GM21576 (cell line): Measurements from ENCODE around the gene GAPDHS.

Experiments used
- ATAC-seq: cut with Tn5 transposase; IDR thresholded peaks from one replicate; pipeline ENCODE4 v1.9.1; 2021; ENCODE audit warnings: mild to moderate bottlenecking, moderate library complexity; ENCODE audit not compliant: unreplicated experiment

Gene GAPDHS

DNA sequence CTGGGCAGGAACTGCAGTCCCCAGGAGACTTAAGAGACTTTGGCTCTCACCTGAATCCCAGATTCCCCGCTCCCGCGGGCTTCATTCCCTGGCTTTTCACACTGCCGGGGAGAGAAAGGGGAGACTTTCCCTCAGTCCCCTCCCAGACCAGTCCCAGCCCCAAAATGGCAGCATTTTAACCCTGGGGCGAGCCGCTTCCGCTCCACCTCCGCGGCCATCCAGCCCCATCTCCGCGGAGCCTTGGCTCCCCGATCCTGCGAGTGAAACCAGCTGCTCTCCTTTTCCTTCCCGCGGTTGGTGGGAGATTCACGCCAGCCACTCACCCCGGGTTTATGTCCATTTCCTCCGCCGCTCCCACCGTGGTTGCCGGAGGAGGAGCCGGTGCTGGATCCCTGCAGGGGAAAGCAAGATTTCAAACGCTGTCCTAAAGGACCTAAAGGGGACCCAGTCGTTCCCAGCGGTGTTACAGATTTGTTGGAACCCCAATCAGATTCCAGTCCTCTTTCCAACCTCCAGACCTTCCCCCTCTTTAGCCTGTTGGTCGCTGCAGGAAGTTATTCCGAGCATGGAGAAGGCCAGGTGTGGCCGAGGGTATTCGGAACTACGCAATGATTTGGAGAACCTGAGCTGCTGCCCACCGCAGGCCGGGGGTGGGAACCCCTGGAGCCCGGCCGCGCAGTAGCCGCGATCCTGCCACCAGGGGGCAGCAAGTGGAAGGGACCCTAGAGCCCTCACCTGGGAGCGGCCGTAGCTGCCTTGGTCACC is 23.2 kb upstream of the GAPDHS start:
- ATAC-seq, result no peak

GRCh38 chr19:35510626-35510964 is 22.7 kb upstream of the GAPDHS start:
- ATAC-seq, result no peak

GRCh38 chr19:35511337-35511736 is 21.9 kb upstream of the GAPDHS start:
- no peak for ATAC-seq

DNA sequence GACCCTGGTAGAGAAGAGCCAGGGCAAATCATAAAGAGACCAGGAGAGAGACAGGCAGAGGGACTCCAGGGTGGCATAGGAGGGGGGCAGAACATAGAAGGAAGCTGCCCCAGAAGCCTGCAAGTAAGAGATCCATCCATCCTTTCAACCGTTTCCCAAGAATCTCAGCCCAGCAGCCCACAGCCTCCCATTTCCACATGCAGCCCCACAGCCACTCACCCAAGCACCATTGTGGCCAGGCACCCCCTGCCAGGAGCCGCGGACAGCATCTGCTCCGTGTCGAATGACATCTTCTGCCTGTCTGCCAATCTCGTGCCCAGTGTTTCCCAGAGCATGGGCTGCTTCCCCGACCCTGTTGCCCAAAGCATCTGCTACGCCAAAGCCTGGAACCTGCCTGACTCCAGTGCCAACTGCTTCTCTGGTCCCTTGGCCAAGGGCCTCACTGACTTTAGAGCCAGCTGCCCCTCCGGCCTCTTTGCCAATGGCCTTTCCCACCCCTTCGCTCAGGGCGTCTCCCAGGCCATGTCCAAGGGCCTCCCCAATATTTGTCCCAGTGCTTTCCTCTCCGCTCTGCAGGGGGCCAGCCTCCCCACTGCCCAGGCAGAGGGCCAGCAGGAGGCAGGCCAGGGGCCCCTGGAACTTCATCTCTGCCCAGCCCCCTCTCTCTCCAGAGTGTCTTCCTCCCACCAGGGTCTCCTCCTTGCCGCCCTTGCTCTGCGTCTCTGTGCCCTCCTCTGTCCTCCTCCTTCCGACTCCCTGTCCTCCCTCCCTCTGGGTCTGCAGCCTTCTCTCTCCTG is 20.2 kb upstream of the GAPDHS start:
- no peak for ATAC-seq

GRCh38 chr19:35513628-35514281 is 19.5 kb upstream of the GAPDHS start, which contains the start of gene DMKN:
Gene DMKN, minus strand, starts transcription at chr19:35513649. Its CDS starts 174 bp downstream, at chr19:35513475.
- ATAC-seq, result no peak

GRCh38 chr19:35514282-35514809 is 18.9 kb upstream of the GAPDHS start:
- no peak for ATAC-seq

DNA sequence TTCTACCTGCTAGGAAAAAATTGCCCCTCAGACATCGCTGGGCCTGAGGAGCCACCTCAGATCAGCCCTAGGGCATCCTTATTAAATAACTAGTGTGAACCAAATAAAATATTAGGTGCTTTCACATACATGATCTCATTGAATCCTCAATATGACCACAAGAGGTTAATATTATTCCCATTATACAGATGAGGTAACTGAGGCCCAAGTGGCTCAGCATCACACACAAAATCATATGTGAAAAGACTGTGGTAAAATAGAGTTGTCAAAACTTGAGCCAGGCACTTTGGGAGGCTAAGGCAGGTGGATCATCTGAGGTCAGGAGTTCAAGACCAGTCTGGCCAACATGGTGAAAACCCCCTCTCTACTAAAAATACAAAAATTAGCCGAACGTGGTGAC is 16.9 kb upstream of the GAPDHS start:
- ATAC-seq, result no peak

DNA sequence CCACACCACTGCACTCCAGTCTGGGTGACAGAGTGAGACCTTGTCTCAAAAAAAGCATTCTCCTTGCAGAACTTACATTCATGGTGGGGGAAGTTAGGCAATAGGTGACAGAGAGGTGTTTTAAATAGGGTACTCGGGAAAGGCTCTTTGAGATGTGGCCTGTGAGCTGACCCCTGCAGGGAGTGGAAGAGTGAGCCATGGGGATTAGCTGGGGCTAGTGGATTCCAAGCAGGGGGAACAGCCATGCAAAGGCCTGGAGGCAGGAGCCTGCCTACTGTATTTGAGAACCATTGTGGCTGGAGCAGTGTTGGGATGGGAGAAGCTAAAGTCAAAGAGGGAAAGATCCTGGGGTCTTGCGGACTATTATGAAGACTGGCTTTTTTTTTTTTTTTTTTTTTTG is 15.9 kb upstream of the GAPDHS start:
- ATAC-seq, result no peak

GRCh38 chr19:35518313-35518712 is 14.9 kb upstream of the GAPDHS start:
- no peak for ATAC-seq

DNA sequence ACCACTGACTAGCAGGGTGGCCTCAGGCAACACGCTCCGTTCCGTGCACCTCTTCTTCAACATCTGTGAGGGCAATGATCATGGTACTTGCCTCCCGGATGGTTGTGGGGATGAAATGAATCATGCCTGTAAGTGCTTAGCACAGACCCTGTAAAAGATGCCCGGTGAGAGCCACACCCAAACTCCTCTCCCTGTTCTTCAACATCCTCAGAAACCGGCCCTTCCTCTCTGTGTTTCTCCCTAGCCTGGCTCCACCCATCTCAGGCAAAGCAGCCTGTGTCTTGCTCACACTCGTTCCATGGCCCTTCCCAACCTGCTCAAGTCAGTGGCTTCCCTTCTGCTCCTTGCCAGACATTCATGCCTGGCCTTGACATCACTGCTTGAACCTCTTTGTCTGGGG is 14.0 kb upstream of the GAPDHS start:
- no peak for ATAC-seq

GRCh38 chr19:35521124-35521743 is 12.0 kb upstream of the GAPDHS start:
- ATAC-seq, result no peak

DNA sequence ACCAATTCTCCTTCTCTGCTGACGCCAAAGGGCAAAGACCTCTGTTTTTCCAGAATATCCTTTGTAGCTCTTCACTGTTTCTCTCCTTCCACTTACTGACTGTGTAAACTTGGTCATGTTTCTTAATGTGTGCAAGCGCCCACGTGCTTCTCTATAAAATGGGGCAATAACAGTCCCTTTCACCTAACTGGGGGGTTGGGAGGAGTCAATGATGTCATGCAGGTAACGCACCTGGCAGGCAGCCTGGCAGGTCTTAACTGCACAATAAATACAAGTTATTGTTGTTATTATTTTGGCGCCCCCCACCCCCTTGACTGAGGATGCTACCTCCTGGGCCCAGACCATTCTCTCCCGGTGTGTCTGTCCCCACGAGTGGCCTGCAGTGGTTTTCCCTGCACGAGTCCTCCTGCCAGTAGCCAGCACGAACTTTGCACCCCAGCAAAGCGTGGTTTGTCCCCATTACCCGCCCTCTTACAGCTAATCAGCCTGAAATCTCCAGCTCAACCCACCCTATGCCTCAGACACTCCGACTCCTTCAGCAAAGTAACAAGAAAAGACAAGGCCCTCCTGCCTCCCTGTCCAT is 10.4 kb upstream of the GAPDHS start:
- no peak for ATAC-seq

DNA sequence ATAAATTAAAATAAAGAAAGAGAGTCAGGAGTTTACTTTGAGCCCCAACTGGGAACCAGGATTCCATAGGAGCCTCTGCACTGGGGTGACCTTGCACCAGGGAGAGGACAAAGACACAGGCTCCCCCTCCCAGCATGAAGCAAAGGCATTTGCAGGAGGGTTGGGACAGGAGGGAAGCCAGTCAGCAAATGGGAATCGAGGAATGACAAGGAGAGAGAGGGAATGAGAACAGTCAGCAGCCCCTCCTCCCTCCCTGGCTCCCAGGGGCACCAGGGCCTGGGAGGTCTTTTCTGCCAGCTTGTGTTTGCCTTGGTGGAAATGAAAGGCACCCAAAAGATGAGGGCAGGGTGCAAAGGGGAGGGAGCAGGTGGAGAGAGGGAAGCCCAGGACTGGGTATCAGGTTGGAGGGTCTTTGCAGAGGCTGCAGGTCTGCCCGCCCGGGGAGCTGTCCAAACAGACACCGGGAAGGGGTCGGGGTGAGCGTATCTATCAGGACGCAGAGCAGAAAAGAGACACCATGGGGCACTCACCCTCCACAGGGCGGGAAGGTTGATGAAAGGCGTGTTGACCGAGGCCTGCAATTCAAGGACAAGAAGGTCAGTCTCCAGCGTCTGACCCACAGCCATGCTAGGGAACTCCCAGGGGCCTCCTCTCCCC is 8.9 kb upstream of the GAPDHS start:
- no peak for ATAC-seq

GRCh38 chr19:35525873-35526272 is 7.4 kb upstream of the GAPDHS start:
- no peak for ATAC-seq

DNA sequence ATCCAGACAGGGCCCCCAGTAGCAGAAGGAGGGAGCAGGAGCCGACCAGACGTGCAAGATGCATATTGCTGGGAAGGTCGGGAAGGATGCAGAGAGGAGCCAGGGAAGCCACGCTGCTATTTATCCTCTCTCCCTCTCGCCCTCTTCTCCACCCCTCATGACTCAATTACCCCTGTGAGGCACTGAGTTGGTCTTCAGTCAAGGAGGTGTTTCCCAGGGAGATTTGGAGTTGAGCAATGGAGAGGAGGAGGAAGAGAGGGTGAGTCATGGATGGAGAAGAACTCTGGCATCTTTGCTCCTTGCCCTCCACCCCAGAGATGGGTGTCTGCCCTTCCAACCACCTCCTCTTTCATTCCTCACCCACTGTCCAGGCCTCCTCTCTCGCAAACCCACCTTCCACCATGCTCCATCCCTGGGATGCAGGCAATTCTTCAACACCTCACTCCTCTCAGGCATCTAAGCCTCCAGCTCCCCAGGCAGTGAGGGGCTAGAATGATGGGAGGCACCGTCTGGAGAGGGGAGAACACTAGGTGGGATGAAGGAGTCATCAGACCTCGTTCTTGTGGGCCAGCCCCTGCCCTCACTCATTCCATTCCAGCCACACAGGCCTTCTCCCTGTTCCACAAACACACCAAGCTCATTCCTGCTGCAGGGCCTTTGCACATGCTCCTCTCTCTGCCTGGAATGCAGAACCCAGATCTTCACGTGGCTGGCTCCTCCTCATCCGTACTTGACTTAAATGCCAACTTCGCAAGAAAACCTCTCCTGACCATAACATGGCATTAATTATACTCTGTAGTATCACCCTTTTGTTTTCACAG is 4.8 kb upstream of the GAPDHS start, which contains the start of gene SBSN:
SBSN (minus strand) TSS at position 94 of the 821 bp plus-strand sequence; CDS start at position 64, 30 bp downstream.
- no peak for ATAC-seq

DNA sequence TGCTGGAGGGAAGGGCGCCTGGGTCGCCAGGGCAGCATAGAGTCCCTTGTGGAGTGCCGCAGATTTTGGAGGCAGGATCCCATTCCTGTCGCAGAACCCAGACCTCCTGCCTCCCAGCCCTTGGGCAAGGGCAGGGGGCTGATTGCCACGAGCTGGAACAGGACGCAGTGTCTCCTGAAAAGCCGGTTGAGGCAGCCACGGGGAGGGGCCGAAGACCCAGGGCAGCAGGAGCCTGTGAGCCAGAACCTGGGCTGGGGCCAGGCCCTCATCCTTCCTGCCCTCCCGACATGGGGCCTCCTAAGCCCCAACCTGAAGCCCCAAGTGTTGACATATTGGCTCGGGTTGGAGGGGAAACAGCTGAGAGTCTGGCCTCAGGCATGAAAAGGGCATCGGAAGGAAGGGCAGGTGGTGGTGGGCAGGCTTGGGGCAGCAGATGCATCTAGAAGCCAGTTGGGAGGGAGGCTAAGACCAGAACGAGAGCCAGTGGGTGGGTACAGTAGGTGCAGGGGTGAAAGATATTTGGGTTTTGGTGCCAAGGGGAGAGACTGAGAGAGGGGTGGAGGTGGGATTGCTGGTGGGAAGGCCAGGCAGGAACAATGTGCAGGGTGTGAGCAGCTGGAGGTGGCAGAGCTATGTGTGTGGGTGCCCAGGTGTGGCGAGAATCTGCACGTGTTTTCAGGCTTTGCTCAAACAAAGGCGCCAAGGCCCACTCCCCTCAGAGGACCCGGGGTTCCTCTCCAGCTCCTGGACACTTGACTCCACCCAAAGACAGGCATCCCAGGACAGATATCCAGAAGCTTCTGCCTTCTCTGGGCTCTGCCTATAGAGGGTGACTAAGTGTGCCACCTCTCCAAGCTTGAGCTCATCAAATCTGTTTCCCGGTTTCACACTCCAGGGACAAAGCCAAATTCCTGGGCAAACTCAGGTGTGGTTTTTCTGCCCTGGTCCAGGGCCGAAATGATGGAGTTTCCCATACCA is 3.7 kb upstream of the GAPDHS start:
- no peak for ATAC-seq

- ATAC-seq, result no peak
Observed at GRCh38 chr19:35531291-35531690, 2.0 kb upstream of the GAPDHS start.

GRCh38 chr19:35533822-35534392 is 651 bp downstream of the GAPDHS start:
- no peak for ATAC-seq
